GM12892 (cell line): ENCODE measurements around the gene SCUBE1.
A peak's percentile ranks its signal among the peaks of the same experiment; 100 is the strongest.

ENCODE experiments used
- DNase-seq: peaks from one replicate; pipeline ENCODE4 v3.0.0; 2011; ENCODE audit not compliant: insufficient read length
- FAIRE-seq: peaks from 2 replicates; lab custom pipeline; 2011; peaks lifted over from hg19 to GRCh38; lab: Jason Lieb, UNC
- POLR2A ChIP-seq: IDR thresholded peaks from 2 replicates; pipeline ENCODE4 v1.6.1; 2011; ENCODE audit warnings: low read depth, low read length, control low read depth
- POLR2AphosphoS5 ChIP-seq: IDR thresholded peaks from 2 replicates; pipeline ENCODE4 v1.6.1; 2011; ENCODE audit warnings: low read depth, low read length, control low read depth
- TAF1 ChIP-seq: IDR thresholded peaks from 2 replicates; pipeline ENCODE4 v1.6.1; 2011; ENCODE audit warnings: low read depth, mild to moderate bottlenecking, control low read depth, low read length, borderline replicate concordance

SCUBE1 gene

GRCh38 chr22:43183496-43184277 is 159.5 kb downstream of the SCUBE1 start:
- DNase-seq, result no peak
- FAIRE-seq, result no peak
- TF ChIP-seq POLR2A (no peak), TAF1 (no peak), POLR2AphosphoS5 (0 out of 2 replicates have a peak, but pooled peaks have one; percentile 2)

- TF ChIP-seq POLR2A (no peak), TAF1 (no peak), POLR2AphosphoS5 (no peak)
- no peak for DNase-seq
These were observed 160.4 kb downstream of the SCUBE1 start for GRCh38 chr22:43182726-43183125.

GRCh38 chr22:43182118-43182517 is 161.1 kb downstream of the SCUBE1 start:
- FAIRE-seq (no peak), DNase-seq (no peak)
- TF ChIP-seq POLR2A (no peak), TAF1 (no peak), POLR2AphosphoS5 (no peak)

More at GRCh38 chr22:43182726-43183125, 160.4 kb downstream of the SCUBE1 start:
- no peak for FAIRE-seq

GRCh38 chr22:43181321-43182076 is 161.7 kb downstream of the SCUBE1 start:
- DNase-seq (no peak), FAIRE-seq (no peak)
- TF ChIP-seq TAF1 (no peak), POLR2A (no peak)

GRCh38 chr22:43180670-43181069 is 162.5 kb downstream of the SCUBE1 start:
- TF ChIP-seq TAF1 (no peak), POLR2A (no peak), POLR2AphosphoS5 (no peak)
- no peak for DNase-seq
- no peak for FAIRE-seq

GRCh38 chr22:43179911-43180195 is 163.3 kb downstream of the SCUBE1 start:
- FAIRE-seq (peak; percentile 58), DNase-seq (no peak)
- no peak for TF ChIP-seq POLR2A
- TF ChIP-seq TAF1, result no peak
- TF ChIP-seq POLR2AphosphoS5, result no peak

- DNase-seq (no peak), FAIRE-seq (no peak)
- no peak for TF ChIP-seq POLR2A
These were observed 163.8 kb downstream of the SCUBE1 start for GRCh38 chr22:43179146-43179910.

GRCh38 chr22:43177479-43177878 is 165.7 kb downstream of the SCUBE1 start:
- no peak for DNase-seq
- TF ChIP-seq POLR2A (no peak), POLR2AphosphoS5 (no peak), TAF1 (no peak)
- no peak for FAIRE-seq

GRCh38 chr22:43176090-43176489 is 167.1 kb downstream of the SCUBE1 start:
- FAIRE-seq (no peak), DNase-seq (no peak)
- no peak for TF ChIP-seq POLR2A
- no peak for TF ChIP-seq TAF1
- TF ChIP-seq POLR2AphosphoS5, result no peak

GRCh38 chr22:43174941-43175531 is 168.1 kb downstream of the SCUBE1 start:
- no peak for DNase-seq
- FAIRE-seq, result no peak
- TF ChIP-seq TAF1, result no peak
- no peak for TF ChIP-seq POLR2AphosphoS5
- TF ChIP-seq POLR2A, result no peak

- no peak for TF ChIP-seq TAF1
- TF ChIP-seq POLR2AphosphoS5, result no peak
- no peak for TF ChIP-seq POLR2A
- DNase-seq, result no peak
- FAIRE-seq, result no peak
These were observed 169.0 kb downstream of the SCUBE1 start for GRCh38 chr22:43173976-43174720.
